Measurements from ENCODE around the gene HTRA3. TPM values are rescaled to one million over a fixed set of nuclear protein-coding genes. Genes with fewer than 3 reads are reported as not detected.

HTRA3 gene
- total and polyA plus RNA-seq, 2 of the 8 experiments (the other 6 are each of a cell fraction or from before 2014, with no cell fraction given): 3.2 to 5.8 TPM

- TF ChIP-seq SAP30 (IDR thresholded peaks at IDR 0.05; ENCODE audit: insufficient read depth, insufficient replicate concordance, low read length): no peak
- TF ChIP-seq SIN3A (conservative IDR thresholded peaks at IDR 0.05 in 1 of 2, IDR thresholded peaks at IDR 0.05 in 1 of 2; ENCODE audit: low read depth in 1 of 2, low read length in 2 of 2): no peak
- TF ChIP-seq ASH2L (IDR thresholded peaks at IDR 0.05; ENCODE audit: low read length): no peak
Observed at GRCh38 chr4:8238515-8239053, 31.0 kb upstream of the HTRA3 start (continued).

Measured in H1 (cell line).